Keratinocyte (primary cell): ENCODE results near the gene TWNK.

Source experiments
- EZH2 ChIP-seq: IDR thresholded peaks from one replicate; pipeline ENCODE4 v1.6.1; 2012; ENCODE audit warnings: inconsistent platforms, mild to moderate bottlenecking, low read length, moderate library complexity
- TF ChIP-seq, protein P1 (sequence below), 3 experiments: IDR thresholded peaks in 1 of 3; conservative IDR thresholded peaks in 1 of 3; optimal IDR thresholded peaks in 1 of 3; 2 replicates in 2 of 3; 3 replicates in 1 of 3; pipeline versions ENCODE3 to v1.5.1; 2011; ENCODE audit warnings: low read length in 3 of 3, mild to moderate bottlenecking in 3 of 3, moderate library complexity in 2 of 3, control low read depth in 1 of 3, inconsistent platforms in 1 of 3; ENCODE audit not compliant: insufficient read depth in 2 of 3; ENCODE audit errors: extremely low read depth in 1 of 3

DNA sequence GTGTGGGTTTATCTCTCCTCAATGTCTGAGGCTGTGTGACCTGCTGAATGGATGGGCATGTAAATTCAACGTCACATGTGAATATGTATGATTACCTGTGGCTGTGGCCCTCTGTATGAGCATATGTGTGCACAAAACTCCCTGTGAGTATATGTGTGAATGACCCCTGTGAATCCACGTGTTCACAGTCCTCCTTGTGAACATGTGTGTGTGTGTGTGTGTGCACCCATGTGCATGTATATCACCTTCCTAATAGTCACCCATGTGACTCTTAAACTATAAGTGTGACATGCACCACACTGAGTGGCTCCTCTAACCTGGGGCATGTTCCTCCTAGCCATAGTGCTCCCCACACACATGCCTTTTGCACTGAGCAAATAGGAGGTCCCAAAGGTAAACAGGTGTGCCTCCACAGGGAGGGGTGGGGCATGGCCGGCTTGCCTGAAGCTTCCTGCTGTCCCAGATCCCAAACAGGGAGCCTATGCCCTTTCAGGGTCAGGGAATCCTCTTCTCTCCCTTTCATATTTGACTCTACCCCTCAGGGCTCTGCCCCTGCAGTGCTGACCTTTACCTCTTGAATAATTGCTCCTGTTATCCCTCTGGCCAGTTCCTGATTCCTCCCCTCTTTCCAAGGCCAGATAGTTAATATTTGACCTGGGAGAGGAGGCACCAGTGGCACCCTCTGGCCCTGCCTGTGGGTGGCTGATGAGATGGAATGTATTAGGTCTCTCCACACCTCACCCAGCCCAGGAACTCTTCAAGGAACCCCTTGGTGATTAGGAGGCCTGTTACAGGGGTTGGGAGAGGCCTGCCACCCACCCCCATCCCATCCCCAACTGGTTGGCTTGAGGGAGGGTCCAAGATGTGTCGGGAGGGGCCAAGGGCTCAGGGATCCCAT, 16.2 kb upstream of the TWNK start:
- TF ChIP-seq, protein P1, sequence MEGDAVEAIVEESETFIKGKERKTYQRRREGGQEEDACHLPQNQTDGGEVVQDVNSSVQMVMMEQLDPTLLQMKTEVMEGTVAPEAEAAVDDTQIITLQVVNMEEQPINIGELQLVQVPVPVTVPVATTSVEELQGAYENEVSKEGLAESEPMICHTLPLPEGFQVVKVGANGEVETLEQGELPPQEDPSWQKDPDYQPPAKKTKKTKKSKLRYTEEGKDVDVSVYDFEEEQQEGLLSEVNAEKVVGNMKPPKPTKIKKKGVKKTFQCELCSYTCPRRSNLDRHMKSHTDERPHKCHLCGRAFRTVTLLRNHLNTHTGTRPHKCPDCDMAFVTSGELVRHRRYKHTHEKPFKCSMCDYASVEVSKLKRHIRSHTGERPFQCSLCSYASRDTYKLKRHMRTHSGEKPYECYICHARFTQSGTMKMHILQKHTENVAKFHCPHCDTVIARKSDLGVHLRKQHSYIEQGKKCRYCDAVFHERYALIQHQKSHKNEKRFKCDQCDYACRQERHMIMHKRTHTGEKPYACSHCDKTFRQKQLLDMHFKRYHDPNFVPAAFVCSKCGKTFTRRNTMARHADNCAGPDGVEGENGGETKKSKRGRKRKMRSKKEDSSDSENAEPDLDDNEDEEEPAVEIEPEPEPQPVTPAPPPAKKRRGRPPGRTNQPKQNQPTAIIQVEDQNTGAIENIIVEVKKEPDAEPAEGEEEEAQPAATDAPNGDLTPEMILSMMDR (optimal IDR thresholded peaks at IDR 0.05 in 1 of 3, IDR thresholded peaks at IDR 0.05 in 1 of 3, conservative IDR thresholded peaks at IDR 0.05 in 1 of 3; ENCODE audit: extremely low read depth in 1 of 3, insufficient read depth in 2 of 3, low read length in 3 of 3): no peak
- TF ChIP-seq EZH2: no peak
